GM23338 (cell line): ENCODE data around the gene KEL. TPM values are rescaled to one million over a fixed set of nuclear protein-coding genes. Genes with fewer than 3 reads are reported as not detected.

Source experiments
- ATAC-seq: fragments of 200-7000 bp; cut with Tn5 transposase; 3 replicates; pipeline ENCODE4 v1.9.1; 2020
- DNase-seq: peaks from one replicate; pipeline ENCODE4 v3.0.0-alpha.2; 2015; ENCODE audit warnings: low spot score
- H2AFZ ChIP-seq: fragments of 200-600 bp; sonication (generic); 2 replicates; pipeline ENCODE4 v1.8.0; 2016; ENCODE audit warnings: antibody characterized with exemption, mild to moderate bottlenecking, moderate library complexity
- H3F3A ChIP-seq: fragments of 200-600 bp; sonication (generic); replicated peaks from 2 replicates; pipeline ENCODE4 v1.8.0; 2017; ENCODE audit warnings: antibody characterized with exemption, mixed run types, low read depth
- H3K27ac ChIP-seq: fragments of 200-600 bp; sonication (generic); 2 replicates; pipeline ENCODE4 v1.6.1; 2016; ENCODE audit warnings: low read depth
- H3K27me3 ChIP-seq: fragments of 200-600 bp; sonication (generic); 2 replicates; pipeline ENCODE4 v1.8.0; 2016; ENCODE audit warnings: mild to moderate bottlenecking, mixed run types, moderate library complexity; ENCODE audit not compliant: insufficient read depth
- H3K36me3 ChIP-seq: fragments of 200-600 bp; sonication (generic); 2 replicates; pipeline ENCODE4 v1.8.0; 2016; ENCODE audit warnings: mild to moderate bottlenecking; ENCODE audit not compliant: insufficient read depth
- H3K4me1 ChIP-seq: fragments of 200-600 bp; sonication (generic); 2 replicates; pipeline ENCODE4 v1.8.0; 2016; ENCODE audit warnings: mild to moderate bottlenecking, moderate library complexity; ENCODE audit not compliant: insufficient read depth
- H3K4me2 ChIP-seq: fragments of 200-600 bp; sonication (generic); 2 replicates; pipeline ENCODE4 v1.7.1; 2017; ENCODE audit warnings: mixed run types
- H3K4me3 ChIP-seq: fragments of 200-600 bp; sonication (generic); 2 replicates; pipeline ENCODE4 v1.6.1; 2016; ENCODE audit warnings: mixed run types
- H3K79me2 ChIP-seq: fragments of 200-600 bp; sonication (generic); replicated peaks from 2 replicates; pipeline ENCODE4 v1.8.0; 2017; ENCODE audit warnings: mild to moderate bottlenecking; ENCODE audit not compliant: insufficient read depth
- H3K9me2 ChIP-seq: fragments of 200-600 bp; sonication (generic); 2 replicates; pipeline ENCODE4 v1.8.0; 2017; ENCODE audit not compliant: insufficient read depth
- H4K20me1 ChIP-seq: fragments of 200-600 bp; sonication (generic); replicated peaks from 2 replicates; pipeline ENCODE4 v1.8.0; 2017; ENCODE audit warnings: mild to moderate bottlenecking; ENCODE audit not compliant: insufficient read depth
- H3K27ac Mint-ChIP-seq: 2 replicates; pipeline ENCODE4 v1.8.0; 2020; ENCODE audit warnings: inconsistent platforms, mild to moderate bottlenecking, moderate library complexity, mixed read lengths
- H3K27me3 Mint-ChIP-seq: 3 replicates; pipeline ENCODE4 v1.8.0; 2022; ENCODE audit warnings: low read depth, mild to moderate bottlenecking, moderate library complexity, mixed read lengths, inconsistent platforms; ENCODE audit not compliant: insufficient read depth, poor library complexity
- H3K36me3 Mint-ChIP-seq: 3 replicates; pipeline ENCODE4 v1.8.0; 2021; ENCODE audit warnings: low read depth, mild to moderate bottlenecking, inconsistent platforms, moderate library complexity, mixed read lengths
- H3K4me1 Mint-ChIP-seq: 3 replicates; pipeline ENCODE4 v1.8.0; 2020; ENCODE audit warnings: mild to moderate bottlenecking, inconsistent platforms, mixed read lengths
- H3K4me3 Mint-ChIP-seq: 3 replicates; pipeline ENCODE4 v1.8.0; 2021; ENCODE audit warnings: moderate library complexity, mild to moderate bottlenecking, inconsistent platforms, mixed read lengths
- H3K9me3 Mint-ChIP-seq: 3 replicates; pipeline ENCODE4 v1.8.0; 2020; ENCODE audit warnings: moderate library complexity, mild to moderate bottlenecking, inconsistent platforms, mixed read lengths
- CREB1 ChIP-seq: fragments of 250-450 bp; sonication (Bioruptor Pico); IDR thresholded peaks from 2 replicates; pipeline ENCODE4 v1.5.0; 2020; ENCODE audit warnings: low read depth, mild to moderate bottlenecking, moderate library complexity
- EZH2phosphoT487 ChIP-seq: fragments of 200-600 bp; sonication (generic); IDR thresholded peaks from one replicate; pipeline ENCODE4 v1.8.1; 2018; ENCODE audit warnings: antibody characterized with exemption; ENCODE audit not compliant: unreplicated experiment
- JUNB ChIP-seq: IDR thresholded peaks from one replicate; pipeline ENCODE4 v1.6.1; 2016; ENCODE audit warnings: antibody characterized with exemption; ENCODE audit not compliant: unreplicated experiment
- POLR2AphosphoS5 ChIP-seq: IDR thresholded peaks from 2 replicates; pipeline ENCODE4 v1.6.1; 2016; ENCODE audit warnings: antibody characterized with exemption, low read depth
- STAT1 ChIP-seq: IDR thresholded peaks from one replicate; pipeline ENCODE4 v1.6.1; 2016; ENCODE audit warnings: antibody characterized with exemption; ENCODE audit not compliant: unreplicated experiment
- ZNF331 ChIP-seq: fragments of 250-450 bp; sonication (Bioruptor Pico); IDR thresholded peaks from 2 replicates; pipeline ENCODE4 v1.5.0; 2020; ENCODE audit warnings: low read depth, mild to moderate bottlenecking, moderate library complexity
- polyA plus RNA-seq: library from polyadenylated mRNA; unstranded; fragments of >200 nt; fragmentation: Nextera tagmentation; extraction: Ambion mirVana; gene quantifications from 2 replicates; pipeline ENCODE4 v1.2.1, GENCODE V29; 2016
- total RNA-seq: library from RNA; depleted of rRNA; stranded (reverse); fragments of >200 nt; shearing (Covaris generic); gene quantifications from 2 replicates; pipeline ENCODE4 v1.2.3, GENCODE V29; 2014
- TF ChIP-seq, protein P1 (sequence below): fragments of 250-450 bp; sonication (Bioruptor Pico); IDR thresholded peaks from 2 replicates; pipeline ENCODE4 v1.5.0; 2020; ENCODE audit warnings: mild to moderate bottlenecking, moderate library complexity
- TF ChIP-seq, protein P2 (sequence below): IDR thresholded peaks from one replicate; pipeline ENCODE4 v1.6.1; 2018; ENCODE audit warnings: antibody characterized with exemption; ENCODE audit not compliant: unreplicated experiment
- TF ChIP-seq, protein P3 (sequence below), 2 experiments: fragments of 200-600 bp in 1 of 2; sonication (generic) in 1 of 2; conservative IDR thresholded peaks; 2 replicates each; pipeline versions ENCODE4 v1.5.1 to v1.6.1; 2016 to 2017; ENCODE audit warnings: antibody characterized with exemption in 2 of 2, low read depth in 2 of 2, mild to moderate bottlenecking in 2 of 2, moderate library complexity in 1 of 2

KEL gene
- total and polyA plus RNA-seq, 2 experiments from 2014 or later = 1.2 to 3.6 TPM

DNA sequence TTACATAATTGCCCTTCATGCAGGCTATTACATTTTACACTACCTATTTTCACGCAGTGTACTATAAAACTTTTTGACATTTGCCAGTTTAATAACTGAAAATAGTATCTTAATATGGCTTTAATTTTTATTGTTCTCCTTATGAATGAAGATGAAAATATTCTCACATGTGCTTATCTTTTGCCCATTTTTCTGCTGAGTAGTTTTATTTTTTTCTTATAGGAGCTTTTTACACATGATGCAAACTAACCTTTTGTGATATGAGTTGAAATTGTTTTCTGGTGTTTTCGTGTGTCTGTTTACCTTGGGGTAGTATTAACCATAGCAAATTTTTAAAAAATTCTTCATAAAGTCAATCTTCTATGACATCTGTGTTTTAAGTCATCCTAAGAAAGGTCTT is 38.5 kb upstream of the KEL start (continued):
- TF ChIP-seq, protein P1, sequence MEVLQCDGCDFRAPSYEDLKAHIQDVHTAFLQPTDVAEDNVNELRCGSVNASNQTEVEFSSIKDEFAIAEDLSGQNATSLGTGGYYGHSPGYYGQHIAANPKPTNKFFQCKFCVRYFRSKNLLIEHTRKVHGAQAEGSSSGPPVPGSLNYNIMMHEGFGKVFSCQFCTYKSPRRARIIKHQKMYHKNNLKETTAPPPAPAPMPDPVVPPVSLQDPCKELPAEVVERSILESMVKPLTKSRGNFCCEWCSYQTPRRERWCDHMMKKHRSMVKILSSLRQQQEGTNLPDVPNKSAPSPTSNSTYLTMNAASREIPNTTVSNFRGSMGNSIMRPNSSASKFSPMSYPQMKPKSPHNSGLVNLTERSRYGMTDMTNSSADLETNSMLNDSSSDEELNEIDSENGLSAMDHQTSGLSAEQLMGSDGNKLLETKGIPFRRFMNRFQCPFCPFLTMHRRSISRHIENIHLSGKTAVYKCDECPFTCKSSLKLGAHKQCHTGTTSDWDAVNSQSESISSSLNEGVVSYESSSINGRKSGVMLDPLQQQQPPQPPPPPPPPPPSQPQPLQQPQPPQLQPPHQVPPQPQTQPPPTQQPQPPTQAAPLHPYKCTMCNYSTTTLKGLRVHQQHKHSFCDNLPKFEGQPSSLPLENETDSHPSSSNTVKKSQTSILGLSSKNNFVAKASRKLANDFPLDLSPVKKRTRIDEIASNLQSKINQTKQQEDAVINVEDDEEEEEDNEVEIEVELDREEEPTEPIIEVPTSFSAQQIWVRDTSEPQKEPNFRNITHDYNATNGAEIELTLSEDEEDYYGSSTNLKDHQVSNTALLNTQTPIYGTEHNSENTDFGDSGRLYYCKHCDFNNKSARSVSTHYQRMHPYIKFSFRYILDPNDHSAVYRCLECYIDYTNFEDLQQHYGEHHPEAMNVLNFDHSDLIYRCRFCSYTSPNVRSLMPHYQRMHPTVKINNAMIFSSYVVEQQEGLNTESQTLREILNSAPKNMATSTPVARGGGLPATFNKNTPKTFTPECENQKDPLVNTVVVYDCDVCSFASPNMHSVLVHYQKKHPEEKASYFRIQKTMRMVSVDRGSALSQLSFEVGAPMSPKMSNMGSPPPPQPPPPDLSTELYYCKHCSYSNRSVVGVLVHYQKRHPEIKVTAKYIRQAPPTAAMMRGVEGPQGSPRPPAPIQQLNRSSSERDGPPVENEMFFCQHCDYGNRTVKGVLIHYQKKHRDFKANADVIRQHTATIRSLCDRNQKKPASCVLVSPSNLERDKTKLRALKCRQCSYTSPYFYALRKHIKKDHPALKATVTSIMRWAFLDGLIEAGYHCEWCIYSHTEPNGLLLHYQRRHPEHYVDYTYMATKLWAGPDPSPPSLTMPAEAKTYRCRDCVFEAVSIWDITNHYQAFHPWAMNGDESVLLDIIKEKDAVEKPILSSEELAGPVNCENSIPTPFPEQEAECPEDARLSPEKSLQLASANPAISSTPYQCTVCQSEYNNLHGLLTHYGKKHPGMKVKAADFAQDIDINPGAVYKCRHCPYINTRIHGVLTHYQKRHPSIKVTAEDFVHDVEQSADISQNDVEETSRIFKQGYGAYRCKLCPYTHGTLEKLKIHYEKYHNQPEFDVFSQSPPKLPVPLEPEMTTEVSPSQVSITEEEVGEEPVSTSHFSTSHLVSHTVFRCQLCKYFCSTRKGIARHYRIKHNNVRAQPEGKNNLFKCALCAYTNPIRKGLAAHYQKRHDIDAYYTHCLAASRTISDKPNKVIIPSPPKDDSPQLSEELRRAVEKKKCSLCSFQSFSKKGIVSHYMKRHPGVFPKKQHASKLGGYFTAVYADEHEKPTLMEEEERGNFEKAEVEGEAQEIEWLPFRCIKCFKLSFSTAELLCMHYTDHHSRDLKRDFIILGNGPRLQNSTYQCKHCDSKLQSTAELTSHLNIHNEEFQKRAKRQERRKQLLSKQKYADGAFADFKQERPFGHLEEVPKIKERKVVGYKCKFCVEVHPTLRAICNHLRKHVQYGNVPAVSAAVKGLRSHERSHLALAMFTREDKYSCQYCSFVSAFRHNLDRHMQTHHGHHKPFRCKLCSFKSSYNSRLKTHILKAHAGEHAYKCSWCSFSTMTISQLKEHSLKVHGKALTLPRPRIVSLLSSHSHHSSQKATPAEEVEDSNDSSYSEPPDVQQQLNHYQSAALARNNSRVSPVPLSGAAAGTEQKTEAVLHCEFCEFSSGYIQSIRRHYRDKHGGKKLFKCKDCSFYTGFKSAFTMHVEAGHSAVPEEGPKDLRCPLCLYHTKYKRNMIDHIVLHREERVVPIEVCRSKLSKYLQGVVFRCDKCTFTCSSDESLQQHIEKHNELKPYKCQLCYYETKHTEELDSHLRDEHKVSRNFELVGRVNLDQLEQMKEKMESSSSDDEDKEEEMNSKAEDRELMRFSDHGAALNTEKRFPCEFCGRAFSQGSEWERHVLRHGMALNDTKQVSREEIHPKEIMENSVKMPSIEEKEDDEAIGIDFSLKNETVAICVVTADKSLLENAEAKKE (CRISPR knock-in tag) = no peak
- TF ChIP-seq, protein P2, sequence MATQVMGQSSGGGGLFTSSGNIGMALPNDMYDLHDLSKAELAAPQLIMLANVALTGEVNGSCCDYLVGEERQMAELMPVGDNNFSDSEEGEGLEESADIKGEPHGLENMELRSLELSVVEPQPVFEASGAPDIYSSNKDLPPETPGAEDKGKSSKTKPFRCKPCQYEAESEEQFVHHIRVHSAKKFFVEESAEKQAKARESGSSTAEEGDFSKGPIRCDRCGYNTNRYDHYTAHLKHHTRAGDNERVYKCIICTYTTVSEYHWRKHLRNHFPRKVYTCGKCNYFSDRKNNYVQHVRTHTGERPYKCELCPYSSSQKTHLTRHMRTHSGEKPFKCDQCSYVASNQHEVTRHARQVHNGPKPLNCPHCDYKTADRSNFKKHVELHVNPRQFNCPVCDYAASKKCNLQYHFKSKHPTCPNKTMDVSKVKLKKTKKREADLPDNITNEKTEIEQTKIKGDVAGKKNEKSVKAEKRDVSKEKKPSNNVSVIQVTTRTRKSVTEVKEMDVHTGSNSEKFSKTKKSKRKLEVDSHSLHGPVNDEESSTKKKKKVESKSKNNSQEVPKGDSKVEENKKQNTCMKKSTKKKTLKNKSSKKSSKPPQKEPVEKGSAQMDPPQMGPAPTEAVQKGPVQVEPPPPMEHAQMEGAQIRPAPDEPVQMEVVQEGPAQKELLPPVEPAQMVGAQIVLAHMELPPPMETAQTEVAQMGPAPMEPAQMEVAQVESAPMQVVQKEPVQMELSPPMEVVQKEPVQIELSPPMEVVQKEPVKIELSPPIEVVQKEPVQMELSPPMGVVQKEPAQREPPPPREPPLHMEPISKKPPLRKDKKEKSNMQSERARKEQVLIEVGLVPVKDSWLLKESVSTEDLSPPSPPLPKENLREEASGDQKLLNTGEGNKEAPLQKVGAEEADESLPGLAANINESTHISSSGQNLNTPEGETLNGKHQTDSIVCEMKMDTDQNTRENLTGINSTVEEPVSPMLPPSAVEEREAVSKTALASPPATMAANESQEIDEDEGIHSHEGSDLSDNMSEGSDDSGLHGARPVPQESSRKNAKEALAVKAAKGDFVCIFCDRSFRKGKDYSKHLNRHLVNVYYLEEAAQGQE = no peak
- TF ChIP-seq CREB1 = no peak
- TF ChIP-seq JUNB = no peak
- TF ChIP-seq POLR2AphosphoS5 = no peak
- TF ChIP-seq STAT1 = no peak

DNA sequence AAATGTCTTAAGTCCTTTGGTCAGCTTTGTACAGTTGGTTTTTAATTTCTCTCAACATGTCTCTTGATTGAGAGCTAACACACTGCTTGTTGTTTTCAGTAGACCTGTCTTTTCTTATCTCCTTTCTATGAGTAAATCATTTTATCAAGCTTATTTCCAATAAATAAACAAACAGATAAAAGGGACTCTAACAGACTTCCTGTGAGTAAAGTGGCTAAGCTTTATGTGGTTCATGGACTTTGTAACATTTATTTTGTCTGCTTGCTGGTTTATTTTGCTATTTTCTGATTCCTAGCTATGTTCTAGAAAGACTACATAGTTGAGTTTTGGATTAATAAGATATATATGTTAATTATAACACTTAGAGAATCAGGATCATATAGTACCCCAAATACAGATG is 37.6 kb upstream of the KEL start:
- H3K36me3 Mint-ChIP-seq = no peaks in the 10 kb centered on the region
- Histone ChIP-seq H3K27me3 (no peaks in the 10 kb centered on the region), H3K79me2 (no peaks in the 10 kb centered on the region), H3F3A (no peaks in the 10 kb centered on the region), H3K4me2 (no peak overlapping the region), H2AFZ (no peak overlapping the region), H3K4me1 (no peaks in the 10 kb centered on the region), H3K36me3 (no peaks in the 10 kb centered on the region), H4K20me1 (no peaks in the 10 kb centered on the region), H3K9me2 (no peaks in the 10 kb centered on the region), H3K27ac (no peak overlapping the region), H3K4me3 (no peak overlapping the region)
- ATAC-seq (no peak), DNase-seq (no peak)
- H3K4me1 Mint-ChIP-seq = no peaks in the 10 kb centered on the region
- peaks cover 8% of the 10 kb centered on the region; the same call in 2 of the 3 replicates for H3K9me3 Mint-ChIP-seq
- no peak overlapping the region for H3K27ac Mint-ChIP-seq
- H3K27me3 Mint-ChIP-seq = no peaks in the 10 kb centered on the region
- no peak for TF ChIP-seq ZNF331
- no peak for TF ChIP-seq EZH2phosphoT487
- no peak for TF ChIP-seq POLR2AphosphoS5
- TF ChIP-seq, protein P3, sequence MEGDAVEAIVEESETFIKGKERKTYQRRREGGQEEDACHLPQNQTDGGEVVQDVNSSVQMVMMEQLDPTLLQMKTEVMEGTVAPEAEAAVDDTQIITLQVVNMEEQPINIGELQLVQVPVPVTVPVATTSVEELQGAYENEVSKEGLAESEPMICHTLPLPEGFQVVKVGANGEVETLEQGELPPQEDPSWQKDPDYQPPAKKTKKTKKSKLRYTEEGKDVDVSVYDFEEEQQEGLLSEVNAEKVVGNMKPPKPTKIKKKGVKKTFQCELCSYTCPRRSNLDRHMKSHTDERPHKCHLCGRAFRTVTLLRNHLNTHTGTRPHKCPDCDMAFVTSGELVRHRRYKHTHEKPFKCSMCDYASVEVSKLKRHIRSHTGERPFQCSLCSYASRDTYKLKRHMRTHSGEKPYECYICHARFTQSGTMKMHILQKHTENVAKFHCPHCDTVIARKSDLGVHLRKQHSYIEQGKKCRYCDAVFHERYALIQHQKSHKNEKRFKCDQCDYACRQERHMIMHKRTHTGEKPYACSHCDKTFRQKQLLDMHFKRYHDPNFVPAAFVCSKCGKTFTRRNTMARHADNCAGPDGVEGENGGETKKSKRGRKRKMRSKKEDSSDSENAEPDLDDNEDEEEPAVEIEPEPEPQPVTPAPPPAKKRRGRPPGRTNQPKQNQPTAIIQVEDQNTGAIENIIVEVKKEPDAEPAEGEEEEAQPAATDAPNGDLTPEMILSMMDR (conservative IDR thresholded peaks at IDR 0.05; ENCODE audit: low read depth in 2 of 2) = no peak
- TF ChIP-seq, protein P2 = no peak
- no peak overlapping the region for H3K4me3 Mint-ChIP-seq
